Measurements from ENCODE around the gene C13orf46.
"Not testable (repeated sequence)": the region's sequence is repeated elsewhere in the genome, so short reads cannot be mapped to it uniquely, and the experiment has no call there.

The C13orf46 gene

GRCh38 chr13:113992276-113993005, 18.6 kb upstream of the C13orf46 start:
- DNase-seq (ENCODE audit: low read depth), result no peak

- no peak for DNase-seq (ENCODE audit: low read depth)
Measured at GRCh38 chr13:113991676-113992179, 17.9 kb upstream of the C13orf46 start.

- DNase-seq (ENCODE audit: low read depth), result no peak
Measured at GRCh38 chr13:113991191-113991669, 17.4 kb upstream of the C13orf46 start.

GRCh38 chr13:113990321-113990837, 16.5 kb upstream of the C13orf46 start:
- no peak for DNase-seq (ENCODE audit: low read depth)

- no peak for DNase-seq (ENCODE audit: low read depth)
Measured at GRCh38 chr13:113989585-113990300, 15.9 kb upstream of the C13orf46 start.

GRCh38 chr13:113988859-113989258, 15.0 kb upstream of the C13orf46 start:
- DNase-seq (ENCODE audit: low read depth), result not testable (repeated sequence)

GRCh38 chr13:113982296-113982661, 8.4 kb upstream of the C13orf46 start:
- no peak for DNase-seq (ENCODE audit: low read depth)

- no peak for DNase-seq (ENCODE audit: low read depth)
Measured at GRCh38 chr13:113981611-113982295, 7.9 kb upstream of the C13orf46 start.

- DNase-seq (ENCODE audit: low read depth), result no peak
Measured at GRCh38 chr13:113981194-113981605, 7.3 kb upstream of the C13orf46 start.

GRCh38 chr13:113980489-113981064, 6.7 kb upstream of the C13orf46 start:
- no peak for DNase-seq (ENCODE audit: low read depth)

GRCh38 chr13:113979791-113980471, 6.1 kb upstream of the C13orf46 start:
- DNase-seq (ENCODE audit: low read depth), result no peak

GRCh38 chr13:113978741-113979481, 5.0 kb upstream of the C13orf46 start:
- DNase-seq (ENCODE audit: low read depth), result no peak

GRCh38 chr13:113977976-113978375, 4.1 kb upstream of the C13orf46 start:
- DNase-seq (ENCODE audit: low read depth), result no peak

GRCh38 chr13:113976711-113977684, 3.1 kb upstream of the C13orf46 start:
- DNase-seq (ENCODE audit: low read depth), result no peak

- no peak for DNase-seq (ENCODE audit: low read depth)
Measured at GRCh38 chr13:113975416-113975815, 1.5 kb upstream of the C13orf46 start.

GRCh38 chr13:113974304-113975281, 717 bp upstream of the C13orf46 start:
- DNase-seq (ENCODE audit: low read depth), result no peak

GRCh38 chr13:113972451-113973217, 1.2 kb downstream of the C13orf46 start:
- no peak for DNase-seq (ENCODE audit: low read depth)
